Peyer's patch (tissue), 4 donors: ENCODE measurements around the gene FKBP10. TPM values are rescaled to one million over a fixed set of nuclear protein-coding genes. Genes with fewer than 3 reads are reported as not detected.

Source experiments
- DNase-seq, 3 donors: peaks; one replicate each; pipeline ENCODE4 v3.0.0-alpha.2; 2017 to 2019
- H3K27ac ChIP-seq, 4 donors: fragments of 200-600 bp; sonication (generic); one replicate each; pipeline ENCODE4 v1.5.1; 2016 to 2019
- H3K27me3 ChIP-seq, 2 donors: fragments of 200-600 bp; sonication (generic); one replicate each; pipeline ENCODE4 v1.5.1; 2019
- H3K36me3 ChIP-seq, 3 donors: fragments of 200-600 bp; sonication (generic); one replicate each; pipeline ENCODE4 v1.5.1; 2016 to 2019
- H3K4me1 ChIP-seq, 4 donors: fragments of 200-600 bp; sonication (generic); one replicate each; pipeline ENCODE4 v1.5.1; 2016 to 2019
- H3K4me3 ChIP-seq, 4 donors: fragments of 200-600 bp; sonication (generic); 1 replicate in 3 of 4; 2 replicates in 1 of 4; pipeline ENCODE4 v1.5.1; 2016 to 2019; ENCODE audit warnings: mild to moderate bottlenecking in 1 of 4
- H3K9me3 ChIP-seq, 4 donors: fragments of 200-600 bp; sonication (generic); one replicate each; pipeline ENCODE4 v1.5.1; 2016 to 2019; ENCODE audit warnings: mild to moderate bottlenecking in 1 of 4
- POLR2A ChIP-seq, 2 donors: fragments of 450-650 bp; IDR thresholded peaks; one replicate each; pipeline ENCODE4 v1.5.1; 2017; ENCODE audit warnings: antibody characterized with exemption in 2 of 2, mild to moderate bottlenecking in 2 of 2, moderate library complexity in 2 of 2
- total RNA-seq, 4 donors: library from RNA; depleted of rRNA; stranded (reverse); fragments of >200 nt; gene quantifications; one replicate each; pipeline ENCODE4 v1.1.0, GENCODE V29; 2016
- TF ChIP-seq, protein P1 (sequence below), 6 experiments: fragments of 450-650 bp in 4 of 6; fragments of 200-600 bp in 2 of 6; sonication (generic) in 1 of 6; IDR thresholded peaks; one replicate each; pipeline ENCODE4 v1.5.1; 2017 to 2019; ENCODE audit warnings: antibody characterized with exemption in 6 of 6, mild to moderate bottlenecking in 3 of 6, moderate library complexity in 1 of 6

Gene FKBP10
- total RNA-seq, 4 donors from 2014 or later = 7.2 to 130 (median 11.2) TPM

DNA sequence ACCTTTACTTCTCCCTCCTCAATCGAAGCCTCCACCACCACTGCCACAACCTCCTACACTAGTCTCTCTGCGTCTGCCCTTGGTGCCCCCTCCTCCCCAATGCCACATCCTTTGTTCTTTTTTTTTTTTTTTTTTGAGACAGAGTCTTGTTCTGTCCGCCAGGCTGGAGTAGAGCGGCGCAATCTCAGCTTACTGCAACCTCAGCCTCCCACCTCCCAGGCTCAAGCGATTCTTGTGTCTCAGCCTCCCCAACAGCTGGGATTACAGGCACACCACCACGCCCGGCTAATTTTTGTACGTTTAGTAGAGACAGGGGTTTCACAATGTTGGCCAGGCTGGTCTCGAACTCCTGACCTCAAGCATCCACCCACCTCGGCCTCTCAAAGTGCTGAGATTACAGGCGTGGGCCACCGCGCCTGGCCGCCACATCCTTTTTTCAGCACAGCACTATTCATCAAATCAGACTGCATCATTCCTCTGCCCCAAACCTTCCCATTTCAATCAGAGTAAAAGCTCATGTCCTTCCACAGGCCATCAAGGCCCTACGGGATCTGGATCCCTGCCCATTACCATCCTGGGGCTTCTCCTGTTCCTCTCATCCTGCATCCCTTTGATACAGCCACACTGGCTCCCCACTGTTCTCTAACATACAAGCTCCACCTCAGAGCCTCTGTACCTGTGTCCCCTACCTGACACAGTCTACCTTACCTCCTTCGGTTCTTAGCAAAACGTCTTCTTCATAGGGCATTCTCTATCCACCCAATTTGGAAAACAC lies 50.5 kb downstream of the FKBP10 start:
- no peak for DNase-seq
- Histone ChIP-seq H3K27ac (no peak overlapping the region), H3K27me3 (no peaks in the 10 kb centered on the region), H3K4me1 (peaks cover 0 to 22% (median 9%) of the 10 kb centered on the region in 4 donors), H3K4me3 (peak overlapping the region in 3 of 4 donors; percentile 88 to 96 (median 95)), H3K9me3 (no peaks in the 10 kb centered on the region), H3K36me3 (peaks cover 0 to 9% (median 0%) of the 10 kb centered on the region in 3 donors)
- TF ChIP-seq POLR2A (IDR thresholded peaks at IDR 0.05) = no peak
- TF ChIP-seq, protein P1, sequence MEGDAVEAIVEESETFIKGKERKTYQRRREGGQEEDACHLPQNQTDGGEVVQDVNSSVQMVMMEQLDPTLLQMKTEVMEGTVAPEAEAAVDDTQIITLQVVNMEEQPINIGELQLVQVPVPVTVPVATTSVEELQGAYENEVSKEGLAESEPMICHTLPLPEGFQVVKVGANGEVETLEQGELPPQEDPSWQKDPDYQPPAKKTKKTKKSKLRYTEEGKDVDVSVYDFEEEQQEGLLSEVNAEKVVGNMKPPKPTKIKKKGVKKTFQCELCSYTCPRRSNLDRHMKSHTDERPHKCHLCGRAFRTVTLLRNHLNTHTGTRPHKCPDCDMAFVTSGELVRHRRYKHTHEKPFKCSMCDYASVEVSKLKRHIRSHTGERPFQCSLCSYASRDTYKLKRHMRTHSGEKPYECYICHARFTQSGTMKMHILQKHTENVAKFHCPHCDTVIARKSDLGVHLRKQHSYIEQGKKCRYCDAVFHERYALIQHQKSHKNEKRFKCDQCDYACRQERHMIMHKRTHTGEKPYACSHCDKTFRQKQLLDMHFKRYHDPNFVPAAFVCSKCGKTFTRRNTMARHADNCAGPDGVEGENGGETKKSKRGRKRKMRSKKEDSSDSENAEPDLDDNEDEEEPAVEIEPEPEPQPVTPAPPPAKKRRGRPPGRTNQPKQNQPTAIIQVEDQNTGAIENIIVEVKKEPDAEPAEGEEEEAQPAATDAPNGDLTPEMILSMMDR (IDR thresholded peaks at IDR 0.05) = no peak

DNA sequence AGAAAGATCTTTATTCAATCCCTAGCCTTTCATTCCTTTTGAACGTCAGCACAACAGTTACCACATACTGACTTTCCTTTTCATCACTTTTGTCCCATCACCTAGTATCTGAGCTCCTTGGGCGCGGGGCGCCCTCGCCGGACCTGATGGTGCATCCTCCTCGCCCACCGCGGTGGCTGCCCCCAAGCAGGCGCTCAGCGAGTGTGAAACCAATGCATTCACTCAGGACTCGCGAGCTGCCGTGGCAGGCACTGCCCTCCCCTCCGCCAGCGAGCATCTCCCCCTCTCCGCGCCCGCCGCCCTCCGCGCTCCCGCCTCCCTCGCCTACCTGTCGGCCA lies 51.7 kb downstream of the FKBP10 start:
- peaks cover 0 to 22% (median 9%) of the 10 kb centered on the region in 4 donors for H3K4me1 ChIP-seq
- H3K9me3 ChIP-seq = no peaks in the 10 kb centered on the region
- DNase-seq = no peak
- peaks cover 0 to 19% (median 0%) of the 10 kb centered on the region in 3 donors for H3K36me3 ChIP-seq
- peak overlapping the region; percentile 91 to 96 (median 94) for H3K27ac ChIP-seq
- no peaks in the 10 kb centered on the region for H3K27me3 ChIP-seq
- TF ChIP-seq POLR2A (IDR thresholded peaks at IDR 0.05) = no peak
- TF ChIP-seq, protein P1 (IDR thresholded peaks at IDR 0.05) = no peak
- H3K4me3 ChIP-seq = peak overlapping the region; percentile 88 to 98 (median 96)

DNA sequence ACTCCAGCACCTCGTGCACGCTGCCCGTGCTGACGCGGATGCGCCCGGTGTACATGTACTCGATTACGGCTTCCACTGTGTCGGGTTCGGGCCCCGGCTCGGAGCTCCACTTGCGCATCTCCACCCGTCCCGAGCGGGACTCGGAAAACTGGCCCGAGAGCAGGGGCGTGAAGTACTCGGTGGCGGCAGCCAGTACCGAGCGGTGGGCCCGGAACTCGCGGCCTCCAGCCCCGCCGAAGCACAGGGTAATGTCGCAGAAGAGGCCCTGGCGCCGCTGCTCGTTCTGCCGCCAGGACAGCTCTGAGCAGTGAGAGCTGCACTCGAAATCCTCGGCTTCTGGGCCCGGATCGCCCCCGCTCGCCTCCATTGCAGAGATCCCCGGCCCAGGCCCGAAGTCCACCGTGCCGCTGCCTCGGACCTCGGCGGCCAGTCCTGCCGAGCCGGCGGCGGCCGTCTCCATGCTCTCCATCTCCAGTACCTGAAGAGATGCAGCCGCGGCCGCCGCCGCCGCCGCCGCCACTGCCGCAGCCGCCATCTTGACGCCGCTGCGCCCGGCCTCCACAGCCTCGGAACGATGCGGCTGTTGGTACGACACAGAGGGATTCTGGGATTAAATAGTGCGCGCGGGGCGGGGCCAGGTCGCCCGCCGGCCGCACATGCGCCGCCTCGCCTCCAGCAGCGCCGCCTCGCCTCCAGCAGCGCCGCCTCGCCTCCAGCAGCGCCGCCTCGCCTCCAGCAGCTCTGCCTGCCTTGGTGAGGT lies 52.2 kb downstream of the FKBP10 start, which contains the start of gene KLHL11:
TSS of gene KLHL11 (minus strand) at position 588 of the 760 bp plus-strand sequence. CDS start at position 535, 53 bp downstream.
- Histone ChIP-seq H3K36me3 (peaks cover 0 to 25% (median 0%) of the 10 kb centered on the region in 3 donors), H3K27me3 (no peaks in the 10 kb centered on the region), H3K27ac (peak within 1 kb of the TSS; percentile 91 to 96 (median 94)), H3K4me3 (peak within 1 kb of the TSS; percentile 88 to 98 (median 96)), H3K4me1 (peaks cover 0 to 22% (median 9%) of the 10 kb centered on the region in 4 donors), H3K9me3 (no peaks in the 10 kb centered on the region)
- peak; percentile 87 to 96 (median 92) for DNase-seq
- TF ChIP-seq, protein P1 (IDR thresholded peaks at IDR 0.05) = peak in 2 of 6 experiments; percentile 7 to 35
- TF ChIP-seq POLR2A (IDR thresholded peaks at IDR 0.05) = peak; percentile 90 to 94

DNA sequence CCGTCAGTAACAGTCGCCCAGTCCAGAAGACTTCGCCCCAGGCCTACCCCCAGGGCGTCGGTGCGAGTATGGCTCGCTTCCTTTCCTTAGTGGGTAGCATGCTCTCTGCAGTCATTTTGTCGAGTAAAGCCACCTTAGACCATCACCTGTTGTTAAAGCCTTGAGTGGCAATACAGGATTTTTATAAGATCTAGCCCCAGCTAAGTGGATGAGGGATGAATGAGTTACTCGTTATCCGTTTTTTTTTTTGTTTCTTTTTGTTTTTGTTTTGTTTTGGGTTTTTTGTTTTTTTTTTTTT lies 52.7 kb downstream of the FKBP10 start:
- no peaks in the 10 kb centered on the region for H3K27me3 ChIP-seq
- no peaks in the 10 kb centered on the region for H3K9me3 ChIP-seq
- H3K4me3 ChIP-seq = peak overlapping the region; percentile 88 to 98 (median 96)
- TF ChIP-seq POLR2A (IDR thresholded peaks at IDR 0.05) = no peak
- TF ChIP-seq, protein P1 (IDR thresholded peaks at IDR 0.05) = peak in 1 of 6 experiments; percentile 7
- peak overlapping the region; percentile 91 to 96 (median 94) for H3K27ac ChIP-seq
- no peak for DNase-seq
- peaks cover 0 to 30% (median 0%) of the 10 kb centered on the region in 3 donors for H3K36me3 ChIP-seq
- peaks cover 0 to 22% (median 9%) of the 10 kb centered on the region in 4 donors for H3K4me1 ChIP-seq

DNA sequence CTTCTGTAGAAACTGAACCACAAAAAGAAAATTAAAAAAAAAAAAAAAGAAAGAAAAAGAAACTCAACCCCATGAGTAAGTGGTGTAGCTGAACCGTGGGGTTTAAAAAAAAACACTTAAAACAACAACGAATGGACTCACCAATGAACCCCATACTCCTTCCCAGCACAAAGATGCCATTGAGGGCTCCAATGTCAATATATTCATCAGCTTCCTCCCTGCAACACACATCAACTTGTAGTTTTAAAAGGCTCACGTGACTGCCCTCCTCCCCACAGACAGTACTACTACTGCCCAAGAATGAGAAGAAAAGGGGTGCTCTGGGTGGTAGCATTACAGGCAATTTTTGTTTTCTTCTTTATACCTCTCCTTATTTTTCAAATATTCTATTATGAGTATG lies 55.8 kb downstream of the FKBP10 start:
- no peaks in the 10 kb centered on the region for H3K9me3 ChIP-seq
- DNase-seq = no peak
- peaks cover 0 to 58% (median 0%) of the 10 kb centered on the region in 3 donors for H3K36me3 ChIP-seq
- H3K4me1 ChIP-seq = peaks cover 0 to 9% (median 4%) of the 10 kb centered on the region in 4 donors
- no peak overlapping the region for H3K27ac ChIP-seq
- H3K4me3 ChIP-seq = no peak overlapping the region
- no peaks in the 10 kb centered on the region for H3K27me3 ChIP-seq
- no peak for TF ChIP-seq POLR2A (IDR thresholded peaks at IDR 0.05)
- TF ChIP-seq, protein P1 (IDR thresholded peaks at IDR 0.05) = no peak
